Brain pericyte (primary cell): ENCODE results near the gene FIZ1.
"Not testable (repeated sequence)": the region's sequence is repeated elsewhere in the genome, so short reads cannot be mapped to it uniquely, and the experiment has no call there.

ENCODE experiments used
- DNase-seq: peaks from one replicate; pipeline ENCODE4 v3.0.0-alpha.2; 2012; ENCODE audit warnings: low read depth, low spot score

The FIZ1 gene

DNA sequence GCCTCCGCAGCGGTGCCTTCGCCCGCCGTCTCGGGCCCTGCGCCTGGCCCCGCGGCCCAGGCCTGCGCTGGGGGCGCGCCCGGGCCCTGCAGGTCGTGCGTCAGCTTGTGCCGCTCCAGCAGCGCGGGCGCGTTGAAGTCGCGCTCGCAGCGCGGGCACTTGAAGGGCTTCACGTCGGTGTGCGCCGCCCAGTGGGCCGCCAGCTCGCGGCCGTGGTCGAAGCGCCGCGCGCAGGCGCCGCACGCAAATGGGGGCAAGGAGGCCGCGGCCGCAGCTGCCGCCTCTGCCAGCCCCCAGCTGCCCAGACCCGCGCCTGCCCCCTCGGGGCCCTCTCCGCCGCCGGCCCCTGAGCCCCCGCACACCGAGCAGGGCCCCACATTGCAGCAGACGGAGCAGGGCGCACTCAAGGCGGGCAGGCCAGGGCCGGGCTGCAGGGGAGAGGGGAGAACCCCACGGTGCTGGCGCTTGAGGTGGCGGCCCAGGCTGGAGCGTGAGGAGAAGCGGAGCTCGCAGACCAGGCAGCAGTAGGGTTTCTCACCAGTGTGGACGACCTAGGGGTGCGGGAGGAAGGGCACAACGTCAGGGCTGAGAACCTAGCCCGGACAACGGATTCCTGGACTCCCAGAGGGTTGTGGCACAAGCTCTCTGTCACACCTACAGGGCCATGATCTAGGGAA is 6.1 kb downstream of the FIZ1 start:
- DNase-seq: no peak

- no peak for DNase-seq
These were observed 6.8 kb downstream of the FIZ1 start for GRCh38 chr19:55592391-55593090.

DNA sequence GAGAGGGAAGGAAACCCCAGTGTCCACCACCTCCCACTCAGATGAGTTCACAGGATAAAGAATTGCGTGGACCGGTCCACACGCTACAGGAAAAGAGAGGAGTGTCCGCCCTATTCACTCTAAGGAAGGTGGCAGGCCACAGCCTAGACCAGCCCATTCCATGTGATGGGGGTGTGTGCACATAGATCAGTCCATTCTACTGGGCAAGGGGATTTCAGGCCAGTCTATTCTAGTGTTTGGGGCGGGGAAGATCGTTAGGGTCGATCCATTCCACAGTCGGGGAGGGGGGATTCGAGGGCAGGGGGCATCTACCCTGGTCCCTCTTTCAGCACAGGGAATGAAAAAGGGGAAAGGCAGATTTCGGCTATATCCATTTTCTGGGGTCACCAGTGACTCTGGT is 7.8 kb downstream of the FIZ1 start:
- DNase-seq: no peak

DNA sequence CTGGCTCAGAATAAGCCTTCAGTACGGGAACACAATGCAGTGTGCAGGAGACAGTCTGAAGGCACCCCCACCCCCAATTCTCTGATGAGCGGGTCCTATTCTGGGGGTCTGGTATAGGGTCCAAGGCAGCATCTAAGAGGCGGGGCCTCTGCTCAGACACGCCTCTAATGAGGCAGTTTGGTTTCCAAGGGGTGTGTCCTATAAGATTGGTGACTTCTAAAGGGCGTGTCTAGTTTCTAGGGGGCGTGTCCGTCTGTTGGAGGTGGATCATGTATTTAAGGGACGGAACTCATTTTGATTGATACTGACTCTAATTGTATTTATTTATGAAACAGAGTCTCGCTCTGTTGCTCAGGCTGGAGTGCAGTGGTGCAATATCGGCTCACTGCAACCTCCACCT is 8.7 kb downstream of the FIZ1 start:
- DNase-seq: no peak

- no peak for DNase-seq
These were observed 9.2 kb downstream of the FIZ1 start for GRCh38 chr19:55590109-55590508.

- no peak for DNase-seq
These were observed 10.6 kb downstream of the FIZ1 start for GRCh38 chr19:55588738-55589137.

GRCh38 chr19:55586976-55587668 is 12.2 kb downstream of the FIZ1 start:
- DNase-seq: peak; percentile 63

- peak; percentile 41 for DNase-seq
These were observed 13.5 kb downstream of the FIZ1 start for GRCh38 chr19:55585658-55586339.

DNA sequence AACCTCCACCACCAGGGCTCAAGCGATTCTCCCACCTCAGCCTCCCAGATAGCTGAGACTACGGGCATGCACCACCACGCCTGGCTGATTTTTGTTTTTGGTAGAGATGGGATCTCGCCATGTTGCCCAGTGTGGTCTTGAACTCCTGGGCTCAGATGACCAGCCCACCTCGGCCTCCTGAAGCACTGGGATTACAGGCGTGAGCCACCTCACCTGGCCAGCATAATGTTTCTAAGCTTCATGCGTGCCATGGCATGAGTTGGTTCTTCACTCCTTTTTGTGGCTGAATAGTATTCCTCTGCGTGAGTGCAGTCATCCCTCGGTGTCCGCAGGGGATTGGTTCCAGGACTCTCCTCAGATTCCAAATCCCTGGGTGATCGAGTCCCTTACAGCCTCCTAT is 14.4 kb downstream of the FIZ1 start:
- no peak for DNase-seq

DNA sequence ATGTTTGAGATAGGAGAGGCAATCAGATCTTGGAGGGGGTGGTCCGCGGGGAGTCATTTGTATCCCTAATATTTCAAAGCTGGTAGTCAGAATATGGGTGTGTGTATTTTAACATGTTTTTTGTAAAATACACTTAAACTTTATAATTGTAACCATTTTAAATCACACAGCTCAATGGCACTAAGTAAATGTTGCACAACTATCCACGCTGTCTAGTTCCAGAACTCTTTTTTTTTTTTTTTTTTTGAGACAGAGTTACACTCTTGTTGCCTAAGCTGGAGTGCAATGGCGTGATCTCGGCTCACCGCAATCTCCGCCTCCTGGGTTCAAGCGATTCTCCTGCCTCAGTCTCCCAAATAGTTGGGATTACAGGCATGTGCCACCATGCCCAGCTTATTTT is 15.4 kb downstream of the FIZ1 start:
- not testable (repeated sequence) for DNase-seq

DNA sequence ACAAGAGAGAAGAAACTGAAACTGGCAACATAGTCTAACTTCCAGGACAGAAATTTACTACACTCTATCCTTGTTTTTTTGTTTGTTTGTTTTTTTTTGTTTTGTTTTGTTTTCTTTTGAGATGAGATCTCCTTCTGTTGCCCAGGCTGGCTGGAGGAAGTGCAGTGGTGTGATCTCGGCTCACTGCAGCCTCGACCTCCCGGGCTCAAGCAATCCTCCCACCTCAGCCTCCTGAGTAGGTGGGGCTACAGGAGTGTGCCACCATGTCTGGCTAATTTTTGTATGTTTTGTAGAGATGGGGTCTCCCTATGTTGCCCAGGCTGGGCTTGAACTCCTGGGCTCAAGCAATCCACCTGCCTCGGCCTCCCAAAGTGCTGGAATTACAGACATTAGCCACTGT is 17.0 kb downstream of the FIZ1 start:
- not testable (repeated sequence) for DNase-seq

DNA sequence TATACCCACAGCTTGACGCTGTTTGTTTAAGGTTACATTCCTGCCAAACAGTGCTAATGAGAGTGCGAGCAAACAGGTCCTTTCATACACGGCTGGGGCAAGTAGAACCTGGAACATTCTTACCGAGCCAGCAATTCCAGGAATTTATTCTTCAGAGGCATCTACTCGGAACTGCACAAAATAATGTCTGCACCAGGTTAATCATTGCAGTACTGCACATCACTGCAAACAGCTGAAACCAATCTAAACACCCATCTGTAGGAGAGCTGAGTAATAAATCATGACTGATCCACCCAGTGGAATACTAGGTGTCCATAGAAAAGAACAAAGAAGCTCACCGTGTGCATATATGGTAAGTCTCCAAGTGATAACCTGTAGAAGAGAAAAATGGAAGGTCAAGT is 17.5 kb downstream of the FIZ1 start:
- DNase-seq: no peak

GRCh38 chr19:55581145-55581822 is 18.0 kb downstream of the FIZ1 start:
- DNase-seq: no peak

GRCh38 chr19:55580628-55581144 is 18.6 kb downstream of the FIZ1 start, which contains the start of gene ZNF579:
Gene ZNF579, minus strand, starts transcription at chr19:55580848. Its CDS starts 1,209 bp downstream, at chr19:55579639.
- peak; percentile 30 for DNase-seq

DNA sequence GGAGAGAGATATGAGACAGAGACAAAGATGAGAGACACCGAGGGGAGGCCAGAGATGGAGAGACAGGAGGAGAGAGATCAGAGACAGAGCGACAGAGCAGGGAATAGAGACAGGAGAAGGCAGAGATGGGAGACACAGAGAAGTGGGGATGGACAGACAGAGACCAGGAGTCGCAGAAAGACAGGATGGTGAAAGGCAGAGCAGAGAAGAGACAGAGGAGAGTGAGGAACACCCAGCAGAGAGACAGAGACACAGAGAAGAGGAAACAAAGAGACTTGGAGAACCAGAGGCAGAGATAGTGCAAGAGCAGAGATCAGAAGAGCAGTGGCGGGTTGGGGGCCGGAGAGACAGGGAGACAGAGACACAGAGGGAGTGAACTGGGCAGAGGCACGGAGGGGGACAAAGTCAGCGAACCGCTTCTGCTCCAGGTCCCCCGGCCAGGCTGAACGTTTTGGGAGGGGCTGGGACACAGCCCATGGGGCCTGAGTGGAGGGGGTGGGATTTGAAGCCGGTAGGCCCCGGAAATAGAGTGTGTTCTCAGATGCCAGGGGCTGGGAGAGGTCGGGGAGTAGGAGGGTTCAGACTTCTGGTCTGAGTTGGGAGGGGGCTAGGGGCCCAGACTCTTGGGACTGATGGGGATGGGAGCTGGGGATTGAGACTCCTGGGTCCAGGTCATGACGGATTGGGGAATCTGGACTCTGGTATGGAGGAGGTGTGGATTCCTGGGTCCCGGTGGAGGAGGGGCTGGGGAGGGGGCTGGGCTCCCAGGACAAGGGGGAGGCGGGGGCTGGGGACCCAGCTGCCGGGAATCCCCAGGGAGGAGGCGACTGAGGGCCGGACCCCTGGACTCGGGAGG is 19.3 kb downstream of the FIZ1 start:
- no peak for DNase-seq

DNA sequence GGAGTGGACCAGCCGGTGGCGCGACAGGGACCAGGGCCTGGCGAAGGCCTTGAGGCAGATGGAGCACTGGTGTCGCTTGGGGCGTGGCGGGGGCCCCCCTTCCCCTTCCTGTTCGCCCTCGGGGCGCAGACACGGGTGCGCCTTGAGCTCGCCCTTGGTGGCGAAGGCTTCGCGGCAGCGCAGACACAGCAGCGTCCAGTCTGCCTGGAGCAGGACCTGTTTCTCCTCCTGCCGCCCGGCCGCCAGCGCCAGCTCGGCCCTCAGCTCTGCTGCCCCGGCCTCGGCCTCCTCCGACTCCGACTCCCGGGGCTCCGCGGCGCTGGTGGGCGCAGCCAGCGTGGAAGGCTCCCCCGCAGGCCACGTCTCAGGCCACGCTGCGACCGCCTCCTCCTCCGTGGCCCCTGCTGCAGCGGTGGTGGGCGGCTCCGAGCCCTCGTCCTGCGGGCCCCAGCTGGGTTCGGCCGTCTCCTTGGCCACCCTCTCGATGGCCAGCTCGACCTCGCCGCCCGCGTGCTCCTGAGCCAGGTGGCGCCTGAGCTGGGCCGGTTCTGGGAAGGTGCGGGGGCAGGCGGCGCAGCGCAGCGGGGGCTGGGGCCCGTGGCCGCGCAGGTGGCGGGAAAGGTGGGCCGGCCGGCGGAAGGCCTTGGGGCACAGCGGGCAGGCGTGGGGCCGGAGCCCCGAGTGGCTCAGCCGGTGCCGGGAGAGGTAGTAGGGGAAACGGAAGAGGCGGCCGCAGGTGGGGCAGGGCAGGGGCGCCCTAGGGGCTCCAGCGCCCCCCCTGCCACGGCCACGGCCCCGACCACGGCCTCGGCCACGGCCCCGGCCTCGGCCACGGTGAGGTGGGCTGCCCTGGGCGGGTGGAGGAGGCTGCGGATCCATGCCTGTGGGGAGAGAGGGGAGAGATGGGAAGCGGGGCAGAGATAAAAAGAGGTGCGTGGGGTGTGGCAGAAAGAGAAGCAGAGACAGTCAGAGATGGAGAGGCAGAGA is 20.3 kb downstream of the FIZ1 start:
- DNase-seq: no peak

- DNase-seq: no peak
These were observed 21.1 kb downstream of the FIZ1 start for GRCh38 chr19:55578031-55578760.

- DNase-seq: no peak
These were observed 22.6 kb downstream of the FIZ1 start for GRCh38 chr19:55576746-55577145.
